Neural cell (in vitro differentiated cells): ENCODE measurements around the gene IQGAP2. TPM values are rescaled to one million over a fixed set of nuclear protein-coding genes. Genes with fewer than 3 reads are reported as not detected.

Experiments
- H2AFZ ChIP-seq: fragments of 200-600, 300-800 bp; sonication (generic), shearing (Covaris generic); 2 replicates; pipeline ENCODE4 v1.6.0; 2014; ENCODE audit warnings: low read depth, mild to moderate bottlenecking, antibody characterized with exemption, low read length, moderate library complexity
- H3F3A ChIP-seq: fragments of 200-600 bp; shearing (Covaris generic); 2 replicates; pipeline ENCODE4 v1.6.1; 2016; ENCODE audit warnings: mild to moderate bottlenecking, moderate library complexity, mixed read lengths, antibody characterized with exemption, low read length; ENCODE audit not compliant: insufficient read depth, poor library complexity, severe bottlenecking
- H3K27ac ChIP-seq: fragments of 200-600, 300-800 bp; sonication (generic), shearing (Covaris generic); 2 replicates; pipeline ENCODE4 v1.5.1; 2014; ENCODE audit warnings: mild to moderate bottlenecking, low read length, moderate library complexity
- H3K27me3 ChIP-seq: fragments of 300-800, 200-600 bp; sonication (generic), shearing (Covaris generic); 2 replicates; pipeline ENCODE4 v1.6.0; 2014; ENCODE audit warnings: mild to moderate bottlenecking, low read depth, low read length, moderate library complexity; ENCODE audit not compliant: insufficient read depth
- H3K36me3 ChIP-seq: fragments of 300-800, 200-600 bp; sonication (generic), shearing (Covaris generic); 2 replicates; pipeline ENCODE4 v1.5.1; 2014; ENCODE audit warnings: mild to moderate bottlenecking, antibody characterized with exemption, low read length, moderate library complexity; ENCODE audit not compliant: insufficient read depth
- H3K4me2 ChIP-seq: fragments of 300-800, 200-600 bp; sonication (generic), shearing (Covaris generic); 2 replicates; pipeline ENCODE4 v1.6.0; 2014; ENCODE audit warnings: mild to moderate bottlenecking, low read length
- H3K4me3 ChIP-seq: fragments of 300-800, 200-600 bp; sonication (generic), shearing (Covaris generic); 2 replicates; pipeline ENCODE4 v1.5.1; 2014; ENCODE audit warnings: mild to moderate bottlenecking, low read length, moderate library complexity
- H3K79me2 ChIP-seq: fragments of 200-600 bp; shearing (Covaris generic); replicated peaks from 2 replicates; pipeline ENCODE4 v1.6.0; 2014; ENCODE audit warnings: mild to moderate bottlenecking, low read length, moderate library complexity; ENCODE audit not compliant: insufficient read depth
- H3K9ac ChIP-seq: fragments of 300-800, 200-600 bp; sonication (generic), shearing (Covaris generic); 2 replicates; pipeline ENCODE4 v1.6.1; 2016; ENCODE audit warnings: mild to moderate bottlenecking, low read length, mixed read lengths
- H3K9me2 ChIP-seq: fragments of 200-600 bp; shearing (Covaris generic); 2 replicates; pipeline ENCODE4 v1.6.1; 2016; ENCODE audit warnings: mild to moderate bottlenecking, low read length, mixed read lengths; ENCODE audit not compliant: insufficient read depth
- H3K9me3 ChIP-seq: fragments of 200-600, 300-800 bp; sonication (generic), shearing (Covaris generic); 2 replicates; pipeline ENCODE4 v1.6.1; 2016; ENCODE audit warnings: mild to moderate bottlenecking, mixed run types, low read length, moderate library complexity, mixed read lengths
- H4K20me1 ChIP-seq: fragments of 200-600 bp; shearing (Covaris generic); 2 replicates; pipeline ENCODE4 v1.6.1; 2016; ENCODE audit warnings: mild to moderate bottlenecking, mixed run types; ENCODE audit not compliant: insufficient read depth
- CTCF ChIP-seq: fragments of 450-650 bp; IDR thresholded peaks from 2 replicates; pipeline ENCODE4 v1.5.1; 2014; ENCODE audit warnings: antibody characterized with exemption, mild to moderate bottlenecking, moderate library complexity; ENCODE audit not compliant: poor library complexity, severe bottlenecking
- EP300 ChIP-seq: fragments of 450-650 bp; conservative IDR thresholded peaks from 2 replicates; pipeline ENCODE4 v1.6.1; 2014; ENCODE audit warnings: antibody characterized with exemption, mild to moderate bottlenecking, moderate library complexity; ENCODE audit not compliant: poor library complexity, severe bottlenecking
- EZH2 ChIP-seq: fragments of 200-600, 300-800 bp; shearing (Covaris generic), sonication (generic); IDR thresholded peaks from 2 replicates; pipeline ENCODE4 v1.6.1; 2014; ENCODE audit warnings: antibody characterized with exemption, low read length, borderline replicate concordance, mild to moderate bottlenecking; ENCODE audit not compliant: insufficient read depth, poor library complexity, severe bottlenecking
- MXI1 ChIP-seq: fragments of 450-650 bp; conservative IDR thresholded peaks from 2 replicates; pipeline ENCODE4 v1.6.1; 2014; ENCODE audit warnings: antibody characterized with exemption, mild to moderate bottlenecking; ENCODE audit not compliant: poor library complexity, severe bottlenecking
- POLR2AphosphoS5 ChIP-seq: IDR thresholded peaks from 2 replicates; pipeline ENCODE4 v1.6.1; 2012
- RAD21 ChIP-seq: fragments of 450-650 bp; conservative IDR thresholded peaks from 2 replicates; pipeline ENCODE4 v1.6.1; 2014; ENCODE audit warnings: antibody characterized with exemption, mild to moderate bottlenecking, moderate library complexity
- REST ChIP-seq: IDR thresholded peaks from 2 replicates; pipeline ENCODE4 v1.6.1; 2012; ENCODE audit warnings: borderline replicate concordance
- SMC3 ChIP-seq: fragments of 450-650 bp; conservative IDR thresholded peaks from 2 replicates; pipeline ENCODE4 v1.6.1; 2014; ENCODE audit warnings: antibody characterized with exemption, mild to moderate bottlenecking, moderate library complexity; ENCODE audit not compliant: poor library complexity
- TAF1 ChIP-seq: IDR thresholded peaks from 2 replicates; pipeline ENCODE4 v1.6.1; 2012; ENCODE audit warnings: low read depth
- polyA plus RNA-seq: library from polyadenylated mRNA; depleted of rRNA; stranded (reverse); fragments of >200 nt; gene quantifications from 2 replicates; pipeline ENCODE4 v1.2.3, GENCODE V29; 2014

The IQGAP2 gene
- polyA plus RNA-seq, 1 donor from 2014 or later = 5.2 TPM

- no peaks in the 10 kb centered on the region for H3K79me2 ChIP-seq
- H2AFZ ChIP-seq = no peak overlapping the region
Measured at GRCh38 chr5:76522103-76522935, 119.2 kb downstream of the IQGAP2 start.

More at GRCh38 chr5:76522103-76522935, 119.2 kb downstream of the IQGAP2 start:
- no peaks in the 10 kb centered on the region for H3K36me3 ChIP-seq
- no peaks in the 10 kb centered on the region for H3F3A ChIP-seq
- H4K20me1 ChIP-seq = no peaks in the 10 kb centered on the region
- no peaks in the 10 kb centered on the region for H3K9me2 ChIP-seq
- H3K4me2 ChIP-seq = no peak overlapping the region
- no peak overlapping the region for H3K4me3 ChIP-seq
- no peaks in the 10 kb centered on the region for H3K9me3 ChIP-seq
- no peak overlapping the region for H3K9ac ChIP-seq
- H3K27me3 ChIP-seq = no peaks in the 10 kb centered on the region
- no peak overlapping the region for H3K27ac ChIP-seq
- TF ChIP-seq CTCF (no peak), POLR2AphosphoS5 (no peak), RAD21 (no peak), TAF1 (no peak), SMC3 (no peak), EZH2 (no peak), EP300 (no peak), REST (no peak), MXI1 (no peak)
